Activated CD8-positive, alpha-beta T cell treated with anti-CD3 and anti-CD28 coated beads for 36 hours (primary cell): Measurements from ENCODE around the gene FGF18. TPM values are rescaled to one million over a fixed set of nuclear protein-coding genes. Genes with fewer than 3 reads are reported as not detected.
"Not testable (repeated sequence)": the region's sequence is repeated elsewhere in the genome, so short reads cannot be mapped to it uniquely, and the experiment has no call there.

Source experiments
- ATAC-seq: fragments of 200-7000 bp; cut with Tn5 transposase; one replicate; pipeline ENCODE4 v1.10.0; 2021; ENCODE audit warnings: mild to moderate bottlenecking, moderate library complexity
- CTCF ChIA-PET: fragments of 350-600 bp; sonication (Branson Sonifier 250); formaldehyde crosslinking; loops from one replicate; lab custom pipeline; 2021; ENCODE audit warnings: antibody characterized with exemption; lab: Charles Lee
- POLR2A ChIA-PET: fragments of 350-600 bp; sonication (Branson Sonifier 250); formaldehyde crosslinking; loops from one replicate; lab custom pipeline; 2021; ENCODE audit warnings: antibody characterized with exemption; lab: Charles Lee
- DNase-seq: peaks from one replicate; pipeline ENCODE4 v3.0.0-alpha.2; 2020
- H3K27ac Mint-ChIP-seq: one replicate; pipeline ENCODE4 v1.8.0; 2021; ENCODE audit warnings: mild to moderate bottlenecking, mixed read lengths
- H3K27me3 Mint-ChIP-seq: one replicate; pipeline ENCODE4 v1.8.0; 2021; ENCODE audit warnings: mixed read lengths
- H3K36me3 Mint-ChIP-seq: one replicate; pipeline ENCODE4 v1.8.0; 2021; ENCODE audit warnings: low read depth, mixed read lengths
- H3K4me1 Mint-ChIP-seq: one replicate; pipeline ENCODE4 v1.8.0; 2021; ENCODE audit warnings: low read depth, mixed read lengths
- H3K4me3 Mint-ChIP-seq: one replicate; pipeline ENCODE4 v1.8.0; 2021; ENCODE audit warnings: mild to moderate bottlenecking, moderate library complexity, mixed read lengths
- H3K9me3 Mint-ChIP-seq: one replicate; pipeline ENCODE4 v1.8.0; 2021; ENCODE audit warnings: mixed read lengths
- CTCF ChIP-seq: fragments of 200-600 bp; IDR thresholded peaks from one replicate; pipeline ENCODE4 v1.8.0; 2022; ENCODE audit warnings: antibody characterized with exemption, mild to moderate bottlenecking
- intact Hi-C: fragments of 100-400 bp; cut with micrococcal nuclease; formaldehyde crosslinking; loops from one replicate; pipeline ENCODE4 v1.10.0; 2022
- total RNA-seq, 2 experiments: library from RNA; stranded (reverse); gene quantifications; one replicate each; pipeline ENCODE4 v1.2.3, GENCODE V29; 2021

The FGF18 gene
- under 1 TPM in 1 of 2 experiments, not detected in 1; 0.18 TPM for total RNA-seq

GRCh38 chr5:171418982-171419687 lies at the start of gene FGF18:
Gene FGF18 (plus strand): TSS chr5:171419647. CDS start chr5:171420200, 553 bp downstream.
- CTCF ChIA-PET: interaction anchor here (0.6 to 3.6 kb wide), 22 partner anchors 9 to 1113 kb away, joined by 3 to 24 read pairs (median 4); no protein-coding TSS in a partner anchor
- Mint-ChIP-seq H3K27ac (no peak within 1 kb of the TSS), H3K36me3 (no peaks in the 10 kb centered on the region), H3K9me3 (no peaks in the 10 kb centered on the region), H3K27me3 (peaks cover 25% of the 10 kb centered on the region), H3K4me3 (peak within 1 kb of the TSS; percentile 58), H3K4me1 (peaks cover 14% of the 10 kb centered on the region)
- ATAC-seq (peak; percentile 46), DNase-seq (peak; percentile 58)
- intact Hi-C loops: loop anchor here (2.0 to 10.0 kb wide), 3 partner anchors 186 to 488 kb away; no protein-coding TSS in a partner anchor
- TF ChIP-seq CTCF: peak; percentile 69
- POLR2A ChIA-PET: interaction anchor here (1.0 to 1.7 kb wide), 2 partner anchors 9 to 30 kb away, joined by 3 to 9 read pairs; no protein-coding TSS in a partner anchor

DNA sequence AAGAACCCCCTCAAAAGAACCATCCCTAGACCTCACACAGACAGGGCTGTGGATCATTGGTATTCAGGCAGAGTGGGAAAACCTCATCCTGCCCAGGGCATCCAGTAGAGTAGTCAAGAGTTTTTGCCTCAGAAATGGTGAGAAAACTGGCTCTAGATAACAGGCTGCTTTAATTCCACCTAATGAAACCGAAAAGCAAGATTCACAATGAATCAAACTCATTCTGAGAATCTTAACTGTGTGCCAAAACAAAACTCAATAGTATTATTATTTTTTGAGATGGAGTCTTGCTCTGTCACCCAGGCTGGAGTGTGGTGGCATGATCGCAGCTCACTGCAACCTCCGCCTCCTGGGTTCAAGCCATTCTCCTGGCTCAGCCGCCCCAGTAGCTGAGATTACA lies 49.5 kb upstream of the FGF18 start:
- no peak for ATAC-seq

DNA sequence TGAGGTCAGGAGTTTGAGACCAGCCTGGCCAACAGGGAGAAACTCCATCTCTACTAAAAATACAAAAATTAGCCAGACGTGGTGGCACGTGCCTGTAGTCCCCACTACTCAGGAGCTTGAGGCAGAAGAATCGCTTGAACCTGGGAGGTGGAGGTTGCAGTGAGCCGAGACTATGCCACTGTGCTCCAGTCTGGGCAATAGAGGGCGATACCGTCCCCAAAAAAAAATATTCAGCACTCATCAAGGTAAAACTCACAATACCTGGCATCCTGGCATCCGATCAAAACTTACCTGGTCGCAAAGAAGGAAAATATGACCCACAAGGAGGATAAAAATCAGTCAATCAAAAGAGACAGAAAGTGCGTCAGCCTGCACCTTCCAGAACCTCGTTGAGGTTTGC lies 48.6 kb upstream of the FGF18 start:
- POLR2A ChIA-PET, ATAC-seq, H3K4me3 Mint-ChIP-seq, H3K27me3 Mint-ChIP-seq, H3K27ac Mint-ChIP-seq, intact Hi-C loops, H3K36me3 Mint-ChIP-seq, DNase-seq, H3K4me1 Mint-ChIP-seq, H3K9me3 Mint-ChIP-seq: not testable (repeated sequence)
- CTCF ChIA-PET: interaction anchor here (0.5 kb wide), 1 partner anchor 11 kb away, joined by 3 read pairs; no protein-coding TSS in a partner anchor
- TF ChIP-seq CTCF: peak; percentile 19

More for the DNA sequence above, 49.5 kb upstream of the FGF18 start:
- ChIA-PET CTCF (interaction anchor here (0.7 kb wide), 1 partner anchor 163 kb away, joined by 3 read pairs; no protein-coding TSS in a partner anchor), POLR2A (interaction anchor here (0.9 kb wide), 1 partner anchor 13 kb away, joined by 4 read pairs; no protein-coding TSS in a partner anchor)
- H3K4me1 Mint-ChIP-seq: peaks cover 3% of the 10 kb centered on the region
- H3K36me3 Mint-ChIP-seq: no peaks in the 10 kb centered on the region
- no peak overlapping the region for H3K27ac Mint-ChIP-seq
- no peak overlapping the region for H3K4me3 Mint-ChIP-seq
- intact Hi-C loops: no loop called here
- peaks cover 11% of the 10 kb centered on the region for H3K27me3 Mint-ChIP-seq
- no peak for DNase-seq
- TF ChIP-seq CTCF: no peak
- no peaks in the 10 kb centered on the region for H3K9me3 Mint-ChIP-seq

DNA sequence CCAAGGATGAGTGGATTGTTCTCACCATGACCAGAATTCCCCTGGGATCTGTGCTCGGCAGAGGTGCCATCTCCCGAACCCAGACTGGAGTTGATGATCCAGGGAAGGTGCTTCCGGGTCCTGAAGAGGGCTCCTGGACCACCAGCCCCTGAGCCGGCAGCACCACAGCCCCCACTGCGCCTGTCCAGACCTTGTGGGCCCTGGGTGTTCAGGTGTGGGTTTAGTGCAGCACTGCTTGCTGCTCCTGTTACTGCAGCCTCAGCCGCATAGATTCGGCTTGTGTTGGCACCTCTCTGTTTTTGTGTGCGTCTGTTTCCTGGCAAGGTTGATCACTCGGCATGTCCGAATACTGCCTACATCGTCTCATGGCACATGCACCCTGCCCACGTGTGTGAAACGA lies 48.1 kb upstream of the FGF18 start:
- H3K27ac Mint-ChIP-seq: no peak overlapping the region
- ChIA-PET CTCF (interaction anchor here (0.5 kb wide), 1 partner anchor 10 kb away, joined by 3 read pairs; no protein-coding TSS in a partner anchor), POLR2A (no interaction called here)
- H3K4me3 Mint-ChIP-seq: no peak overlapping the region
- H3K9me3 Mint-ChIP-seq: no peaks in the 10 kb centered on the region
- no peaks in the 10 kb centered on the region for H3K36me3 Mint-ChIP-seq
- peaks cover 5% of the 10 kb centered on the region for H3K27me3 Mint-ChIP-seq
- no peak for DNase-seq
- no peak for TF ChIP-seq CTCF
- ATAC-seq: no peak
- intact Hi-C loops: no loop called here
- H3K4me1 Mint-ChIP-seq: peaks cover 3% of the 10 kb centered on the region

- DNase-seq (no peak), ATAC-seq (no peak)
- ChIA-PET POLR2A (interaction anchor here (1.2 to 1.5 kb wide), 2 partner anchors 31 to 35 kb away, joined by 3 read pairs; no protein-coding TSS in a partner anchor), CTCF (interaction anchor here (1.0 kb wide), 1 partner anchor 14 kb away, joined by 3 read pairs; no protein-coding TSS in a partner anchor)
- Mint-ChIP-seq H3K9me3 (no peaks in the 10 kb centered on the region), H3K4me3 (no peak overlapping the region), H3K27me3 (peaks cover 1% of the 10 kb centered on the region), H3K36me3 (no peaks in the 10 kb centered on the region), H3K4me1 (peaks cover 5% of the 10 kb centered on the region), H3K27ac (no peak overlapping the region)
- intact Hi-C loops: no loop called here
- no peak for TF ChIP-seq CTCF
Observed at GRCh38 chr5:171379961-171380360, 39.5 kb upstream of the FGF18 start.

GRCh38 chr5:171384416-171384815 lies 35.0 kb upstream of the FGF18 start:
- H3K4me3 Mint-ChIP-seq, ATAC-seq, H3K27me3 Mint-ChIP-seq, H3K27ac Mint-ChIP-seq, DNase-seq, intact Hi-C loops, H3K9me3 Mint-ChIP-seq: not testable (repeated sequence)
- H3K36me3 Mint-ChIP-seq: peaks cover 19% of the 10 kb centered on the region
- peaks cover 20% of the 10 kb centered on the region for H3K4me1 Mint-ChIP-seq
- ChIA-PET POLR2A (interaction anchor here (1.5 kb wide), 1 partner anchor 17 kb away, joined by 3 read pairs; no protein-coding TSS in a partner anchor), CTCF (interaction anchor here (1.0 kb wide), 1 partner anchor 20 kb away, joined by 3 read pairs; no protein-coding TSS in a partner anchor)

GRCh38 chr5:171384999-171385398 lies 34.4 kb upstream of the FGF18 start:
- H3K9me3 Mint-ChIP-seq, H3K27me3 Mint-ChIP-seq, H3K4me3 Mint-ChIP-seq, ATAC-seq, intact Hi-C loops, CTCF ChIA-PET: not testable (repeated sequence)
- peak overlapping the region; percentile 46 for H3K27ac Mint-ChIP-seq
- peak; percentile 43 for DNase-seq
- peaks cover 25% of the 10 kb centered on the region for H3K36me3 Mint-ChIP-seq
- POLR2A ChIA-PET: interaction anchor here (1.5 kb wide), 1 partner anchor 18 kb away, joined by 3 read pairs; no protein-coding TSS in a partner anchor
- H3K4me1 Mint-ChIP-seq: peaks cover 20% of the 10 kb centered on the region
